ENCODE measurements around the gene SENP5.

DNA sequence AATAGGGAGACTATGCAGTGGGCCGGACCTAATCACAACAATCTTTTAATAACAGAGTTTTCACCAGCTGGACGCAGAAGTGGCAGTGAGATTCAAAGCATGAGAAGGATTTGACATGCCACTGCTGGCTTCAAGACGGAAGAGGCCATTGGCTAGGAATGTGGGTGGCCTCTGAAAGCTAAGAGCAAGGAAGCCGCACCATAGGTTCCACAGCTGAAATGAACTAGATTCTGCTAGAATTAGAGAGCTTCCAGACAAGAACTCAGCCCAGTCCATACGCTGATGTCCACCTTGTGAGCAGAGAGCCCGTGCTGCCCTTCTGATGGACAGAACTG is 81.5 kb downstream of the SENP5 start:
- TF ChIP-seq CTCF (IDR thresholded peaks at IDR 0.05) (no peak), POLR2A (IDR thresholded peaks at IDR 0.05) (no peak), EP300 (IDR thresholded peaks at IDR 0.05) (no peak)

Data from tibial nerve (tissue), 4 donors.